PC-3 (cell line): Measurements from ENCODE around the gene WDR93.

Experiments used
- EZH2 ChIP-seq: fragments of 300-600 bp; sonication (generic); IDR thresholded peaks from one replicate; pipeline ENCODE4 v1.6.1; 2017; ENCODE audit warnings: antibody characterized with exemption, mild to moderate bottlenecking, low read length; ENCODE audit not compliant: unreplicated experiment
- EZH2phosphoT487 ChIP-seq: fragments of 300-600 bp; sonication (generic); IDR thresholded peaks from 2 replicates; pipeline ENCODE4 v1.6.1; 2018; ENCODE audit warnings: mild to moderate bottlenecking, antibody characterized with exemption, low read length, borderline replicate concordance
- TF ChIP-seq, protein P1 (sequence below): fragments of 300-600 bp; sonication (generic); conservative IDR thresholded peaks from 2 replicates; pipeline ENCODE4 v1.5.1; 2017; ENCODE audit warnings: antibody characterized with exemption, low read depth, mild to moderate bottlenecking, low read length

DNA sequence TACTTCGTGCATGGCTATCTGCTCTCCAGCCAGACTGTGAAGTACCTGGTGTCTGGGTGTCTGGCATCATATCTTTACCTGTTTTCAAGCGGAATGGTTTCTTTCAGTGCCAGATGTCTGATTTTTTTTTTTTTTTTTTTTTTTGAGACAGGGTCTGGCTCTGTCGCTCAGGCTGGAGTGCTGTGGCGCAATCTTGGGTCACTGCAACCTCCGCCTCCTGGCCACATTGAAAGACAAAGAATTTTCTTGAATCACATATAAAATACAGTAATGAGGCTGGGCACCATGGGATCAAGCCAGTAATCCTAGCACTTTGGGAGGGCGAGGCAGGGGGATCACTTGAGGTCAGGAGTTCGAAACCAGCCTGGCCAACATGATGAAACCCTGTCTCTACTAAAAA lies 63.2 kb downstream of the WDR93 start:
- TF ChIP-seq, protein P1, sequence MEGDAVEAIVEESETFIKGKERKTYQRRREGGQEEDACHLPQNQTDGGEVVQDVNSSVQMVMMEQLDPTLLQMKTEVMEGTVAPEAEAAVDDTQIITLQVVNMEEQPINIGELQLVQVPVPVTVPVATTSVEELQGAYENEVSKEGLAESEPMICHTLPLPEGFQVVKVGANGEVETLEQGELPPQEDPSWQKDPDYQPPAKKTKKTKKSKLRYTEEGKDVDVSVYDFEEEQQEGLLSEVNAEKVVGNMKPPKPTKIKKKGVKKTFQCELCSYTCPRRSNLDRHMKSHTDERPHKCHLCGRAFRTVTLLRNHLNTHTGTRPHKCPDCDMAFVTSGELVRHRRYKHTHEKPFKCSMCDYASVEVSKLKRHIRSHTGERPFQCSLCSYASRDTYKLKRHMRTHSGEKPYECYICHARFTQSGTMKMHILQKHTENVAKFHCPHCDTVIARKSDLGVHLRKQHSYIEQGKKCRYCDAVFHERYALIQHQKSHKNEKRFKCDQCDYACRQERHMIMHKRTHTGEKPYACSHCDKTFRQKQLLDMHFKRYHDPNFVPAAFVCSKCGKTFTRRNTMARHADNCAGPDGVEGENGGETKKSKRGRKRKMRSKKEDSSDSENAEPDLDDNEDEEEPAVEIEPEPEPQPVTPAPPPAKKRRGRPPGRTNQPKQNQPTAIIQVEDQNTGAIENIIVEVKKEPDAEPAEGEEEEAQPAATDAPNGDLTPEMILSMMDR, result no peak
- TF ChIP-seq EZH2, result no peak
- no peak for TF ChIP-seq EZH2phosphoT487
